Stimulated activated CD4-positive, alpha-beta T cell treated with anti-CD3 and anti-CD28 coated beads, Interleukin-1b, Interleukin-23, amount 100 ng/mL, for 24 hours (primary cell): ENCODE results near the gene ANKIB1.
"Not testable (repeated sequence)": the region's sequence is repeated elsewhere in the genome, so short reads cannot be mapped to it uniquely, and the experiment has no call there.

Experiments used
- DNase-seq, 4 experiments: peaks; one replicate each; pipeline ENCODE4 v3.0.0-alpha.2; 2020; ENCODE audit warnings: low read depth in 4 of 4, low spot score in 1 of 4

Gene ANKIB1

DNA sequence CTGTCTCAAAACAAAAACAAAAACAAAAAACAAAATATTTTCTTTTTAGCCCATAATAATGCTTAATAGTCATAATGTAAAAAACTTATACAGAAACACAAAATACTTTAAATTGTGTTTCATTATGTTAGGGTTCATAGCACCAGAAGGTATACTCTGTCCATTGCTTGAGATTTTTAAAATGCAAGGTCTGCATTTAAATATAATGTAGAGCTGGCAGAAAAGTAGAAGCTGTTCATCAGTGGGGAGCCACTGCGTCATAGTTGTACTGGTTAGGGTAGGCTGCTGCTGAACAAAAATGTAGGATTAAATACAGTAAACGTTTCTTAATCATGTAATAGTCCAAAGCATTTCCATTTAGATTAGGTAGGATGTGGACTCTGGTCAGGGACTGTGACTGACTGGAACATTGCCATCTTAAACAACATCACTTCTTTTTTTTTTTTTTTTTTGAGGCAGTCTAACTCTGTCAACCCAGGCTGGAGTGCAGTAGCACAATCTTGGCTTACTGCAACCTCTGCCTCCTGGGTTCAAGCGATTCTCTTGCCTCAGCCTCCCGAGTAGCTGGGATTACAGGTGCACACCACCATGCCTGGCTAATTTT lies 85.2 kb downstream of the ANKIB1 start:
- DNase-seq = no peak

GRCh38 chr7:92331508-92331907 lies 85.7 kb downstream of the ANKIB1 start:
- no peak for DNase-seq

DNA sequence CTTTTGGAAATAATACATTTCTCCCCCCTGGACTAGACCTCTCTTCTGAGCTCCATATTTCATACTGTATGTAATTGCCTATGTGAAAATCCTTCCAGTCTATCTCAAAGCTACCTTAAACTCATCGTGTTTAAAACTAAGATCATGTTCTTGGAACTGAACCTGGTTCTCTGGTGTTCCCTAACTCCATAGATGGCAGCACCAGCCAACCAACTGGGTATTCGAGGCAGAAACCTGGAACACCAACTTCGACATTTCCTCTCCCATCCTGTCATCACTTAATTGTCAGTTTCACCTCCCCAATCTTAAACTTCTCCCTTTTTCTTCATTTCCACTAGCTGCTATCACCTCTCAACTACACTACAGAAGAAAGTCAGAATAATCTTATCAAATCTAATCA lies 87.0 kb downstream of the ANKIB1 start:
- no peak for DNase-seq

DNA sequence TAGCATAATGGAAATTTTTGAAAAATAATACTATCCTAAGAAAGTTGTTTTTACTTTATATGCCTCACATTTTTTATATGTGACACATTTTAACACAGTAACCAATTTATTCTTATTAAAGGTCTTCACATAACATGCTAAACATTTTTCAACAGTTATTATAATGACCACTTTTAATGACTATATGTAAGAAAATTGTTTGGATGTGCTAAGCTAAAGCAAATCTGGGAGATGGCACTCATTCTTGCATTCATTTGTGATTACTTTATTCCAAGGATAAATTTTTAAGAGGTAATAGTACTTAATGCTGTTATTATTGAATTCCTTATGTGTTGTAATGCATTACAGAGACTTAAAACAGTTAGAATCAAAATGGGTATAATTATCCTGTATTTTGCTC lies 88.1 kb downstream of the ANKIB1 start:
- no peak for DNase-seq

GRCh38 chr7:92335574-92335973 lies 89.8 kb downstream of the ANKIB1 start:
- DNase-seq = no peak

- no peak for DNase-seq
These were observed 91.0 kb downstream of the ANKIB1 start for GRCh38 chr7:92336662-92337340.

GRCh38 chr7:92340016-92340415 lies 94.2 kb downstream of the ANKIB1 start:
- DNase-seq = no peak

DNA sequence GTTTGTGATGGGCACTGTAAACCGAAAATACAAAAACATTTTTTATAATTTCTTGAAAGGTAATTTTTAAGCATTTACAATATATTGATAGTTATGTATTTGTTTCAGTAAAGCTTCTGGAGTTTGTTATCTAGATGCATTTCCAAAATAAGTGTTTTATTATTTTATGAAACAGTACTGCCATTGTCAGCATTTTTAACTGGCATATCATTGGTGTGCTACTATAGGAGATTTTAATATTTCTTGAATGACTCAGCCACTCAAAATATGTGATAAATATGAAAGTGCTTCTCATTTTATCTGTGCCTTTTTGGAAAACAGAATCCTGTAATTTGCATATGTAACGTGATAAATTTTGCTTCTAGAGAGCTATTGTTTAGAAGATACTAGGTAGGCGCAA lies 97.9 kb downstream of the ANKIB1 start:
- DNase-seq = no peak

GRCh38 chr7:92352009-92352408 lies 106.2 kb downstream of the ANKIB1 start:
- no peak for DNase-seq

- DNase-seq = no peak
These were observed 108.4 kb downstream of the ANKIB1 start for GRCh38 chr7:92354214-92354613.

DNA sequence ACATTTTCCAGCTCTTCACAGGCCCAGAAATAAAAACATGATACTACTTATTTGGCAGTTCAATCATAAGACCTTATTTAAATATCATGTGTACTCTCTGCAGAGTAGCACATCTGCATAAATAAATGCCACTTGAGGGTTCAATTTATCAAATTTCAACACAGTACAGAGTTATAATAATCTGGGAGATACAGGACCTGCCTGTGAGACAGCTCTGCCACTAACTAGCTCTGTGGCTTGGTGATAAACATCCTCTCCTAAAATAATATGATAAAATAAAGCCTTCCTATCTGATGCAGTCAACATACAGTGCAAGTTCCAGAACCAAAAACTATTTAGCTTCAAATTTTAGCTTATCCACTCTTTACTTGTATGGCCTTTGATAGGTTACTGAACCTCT lies 110.6 kb downstream of the ANKIB1 start:
- DNase-seq = no peak

DNA sequence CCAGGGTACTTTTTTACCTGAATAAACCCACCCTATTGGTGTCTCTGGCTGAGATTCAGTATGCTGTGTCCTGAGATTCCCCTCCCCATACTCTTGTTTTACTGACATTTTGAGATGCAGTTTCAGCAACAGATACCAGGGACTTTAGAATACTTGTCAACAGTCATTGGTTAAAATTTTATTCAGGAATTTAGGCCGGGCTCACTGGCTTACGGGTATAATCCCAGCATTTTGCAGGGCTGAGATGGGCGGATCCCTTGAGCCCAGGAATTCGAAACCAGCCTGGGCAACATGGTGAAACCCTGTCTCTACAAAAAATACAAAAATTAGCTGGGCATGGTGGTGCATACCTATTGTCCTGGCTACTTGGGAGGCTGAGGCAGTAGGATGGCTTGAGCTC lies 111.5 kb downstream of the ANKIB1 start:
- no peak for DNase-seq

DNA sequence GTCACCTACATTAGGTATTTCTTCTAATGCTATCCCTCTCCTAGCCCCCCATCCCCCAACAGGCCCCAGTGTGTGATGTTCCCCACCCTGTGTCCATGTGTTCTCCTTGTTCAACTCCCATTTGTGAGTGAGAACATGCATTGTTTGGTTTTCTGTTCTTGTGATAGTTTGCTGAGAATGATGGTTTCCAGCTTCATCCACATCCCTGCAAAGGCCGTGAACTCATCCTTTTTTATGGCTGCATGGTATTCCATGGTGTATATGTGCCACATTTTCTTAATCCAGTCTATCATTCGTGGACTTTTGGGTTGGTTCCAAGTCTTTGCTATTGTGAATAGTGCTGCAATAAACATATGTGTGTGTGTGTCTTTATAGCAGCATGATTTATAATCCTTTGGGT lies 113.4 kb downstream of the ANKIB1 start:
- DNase-seq = not testable (repeated sequence)

GRCh38 chr7:92359801-92360200 lies 114.0 kb downstream of the ANKIB1 start:
- no peak for DNase-seq

GRCh38 chr7:92360387-92360786 lies 114.6 kb downstream of the ANKIB1 start:
- DNase-seq = no peak

DNA sequence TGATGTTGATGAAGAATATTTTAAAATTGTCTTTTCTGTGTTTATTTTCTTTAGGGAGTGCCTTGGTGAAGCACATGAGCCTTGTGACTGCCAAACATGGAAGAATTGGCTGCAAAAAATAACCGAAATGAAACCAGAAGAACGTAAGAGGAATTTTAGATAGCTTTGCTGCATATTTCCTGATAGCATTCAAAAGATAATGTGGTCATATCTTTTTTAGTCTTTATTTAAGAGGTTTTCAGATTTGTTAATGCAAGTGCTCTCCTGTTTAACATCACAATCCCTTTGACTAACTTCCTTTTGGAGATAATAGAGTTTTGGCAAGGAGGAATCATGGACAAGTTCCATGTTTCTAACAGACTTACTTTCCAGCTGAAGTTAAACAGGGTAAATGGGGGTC lies 116.4 kb downstream of the ANKIB1 start:
- DNase-seq = no peak

DNA sequence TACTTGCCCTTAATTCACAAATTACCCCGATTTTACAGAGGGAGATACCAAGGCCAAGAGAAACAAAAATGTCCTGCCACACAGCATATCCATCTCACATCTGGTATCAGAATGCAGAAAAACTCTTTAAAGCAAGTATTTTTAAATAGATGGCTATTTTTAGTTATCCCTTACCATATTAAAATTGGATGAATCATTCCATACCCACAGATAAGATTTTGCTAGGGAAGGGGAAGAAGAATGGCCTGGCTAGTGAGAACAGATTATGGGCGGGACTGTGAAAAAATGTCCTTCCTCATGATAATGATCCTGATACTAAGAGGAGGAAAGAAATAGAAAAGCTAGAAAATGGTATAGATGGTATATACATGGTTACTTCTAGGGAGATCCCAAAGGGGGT lies 121.0 kb downstream of the ANKIB1 start:
- DNase-seq = no peak

GRCh38 chr7:92368741-92369140 lies 123.0 kb downstream of the ANKIB1 start:
- no peak for DNase-seq

DNA sequence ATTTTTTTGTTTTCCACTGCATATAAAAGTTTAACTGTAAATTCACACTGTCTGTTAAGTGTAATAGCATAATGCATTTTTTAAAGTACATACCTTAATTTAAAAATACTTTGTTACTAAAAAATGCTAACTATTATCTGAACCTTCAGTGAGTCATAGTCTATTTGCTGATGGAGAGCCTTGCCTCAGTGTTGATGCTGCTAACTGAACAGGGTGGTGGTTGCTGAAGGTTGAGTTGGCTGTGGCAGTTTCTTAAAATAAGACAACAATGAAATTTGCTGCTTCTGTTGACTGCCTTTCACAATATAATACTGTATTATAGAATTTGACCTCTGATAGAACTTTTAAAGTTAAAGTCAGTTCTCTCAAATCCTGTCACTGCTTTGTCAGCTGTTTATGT lies 129.2 kb downstream of the ANKIB1 start:
- no peak for DNase-seq

- DNase-seq = no peak
These were observed 145.3 kb downstream of the ANKIB1 start for GRCh38 chr7:92391071-92391470.

DNA sequence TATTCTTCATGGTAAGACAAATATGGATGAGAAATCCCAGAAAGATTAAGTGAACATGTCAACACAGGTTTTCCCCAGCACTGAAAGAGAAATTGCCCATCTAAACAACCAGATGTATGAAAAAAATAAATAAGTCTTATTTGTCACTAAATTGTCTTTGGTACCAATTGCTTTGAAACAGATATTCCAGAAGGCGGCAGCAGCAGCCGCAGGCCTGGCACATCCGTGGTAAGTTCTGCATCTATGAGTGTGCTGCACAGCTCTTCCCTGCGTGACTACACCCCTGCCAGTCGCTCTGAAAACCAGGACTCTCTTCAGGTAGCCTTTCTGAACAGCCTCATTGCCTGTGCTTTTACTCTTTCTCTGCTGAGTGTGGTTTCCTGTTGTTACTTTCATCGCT lies 151.8 kb downstream of the ANKIB1 start:
- DNase-seq = no peak

DNA sequence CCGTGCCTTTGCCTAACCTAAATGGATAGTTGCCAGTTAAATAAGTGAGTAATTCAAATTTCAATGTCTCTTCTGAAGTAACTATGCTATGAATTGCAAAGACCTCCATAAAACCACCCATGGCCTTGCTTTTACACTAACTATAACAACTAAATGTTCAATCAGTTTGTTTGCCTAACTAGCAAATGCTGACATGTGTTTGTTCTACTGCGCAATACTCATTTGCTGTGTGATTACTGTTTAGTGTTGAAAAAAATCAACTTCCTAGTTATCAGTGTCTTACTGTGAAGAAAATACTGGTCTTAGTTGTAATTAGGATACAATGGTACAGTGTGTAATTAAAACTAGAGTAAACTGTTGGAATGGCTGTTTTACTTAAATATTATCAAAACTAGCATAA lies 154.2 kb downstream of the ANKIB1 start:
- DNase-seq = no peak
